RWPE2 (cell line): Measurements from ENCODE around the gene NOS1AP.

ENCODE experiments used
- ATAC-seq: fragments of 200-7000 bp; cut with Tn5 transposase; 3 replicates; pipeline ENCODE4 v1.9.1; 2021; ENCODE audit warnings: low read depth
- DNase-seq: peaks from one replicate; pipeline ENCODE4 v3.0.0-alpha.2; 2020; ENCODE audit warnings: low spot score
- H3K27ac ChIP-seq: fragments of 450-650 bp; 2 replicates; pipeline ENCODE4 v1.5.1; 2017; ENCODE audit warnings: mild to moderate bottlenecking; ENCODE audit not compliant: poor library complexity, severe bottlenecking
- H3K27me3 ChIP-seq: fragments of 250-450 bp; sonication (Bioruptor Pico); 2 replicates; pipeline ENCODE4 v1.5.1; 2021; ENCODE audit warnings: mild to moderate bottlenecking, moderate library complexity; ENCODE audit not compliant: insufficient read depth, poor library complexity, severe bottlenecking
- H3K36me3 ChIP-seq: fragments of 250-450 bp; sonication (Bioruptor Pico); 2 replicates; pipeline ENCODE4 v1.5.1; 2020; ENCODE audit warnings: low read depth, mild to moderate bottlenecking, moderate library complexity
- H3K4me1 ChIP-seq: fragments of 250-450 bp; sonication (Bioruptor Pico); 2 replicates; pipeline ENCODE4 v1.5.1; 2021; ENCODE audit warnings: mild to moderate bottlenecking, moderate library complexity; ENCODE audit not compliant: insufficient read depth, poor library complexity, severe bottlenecking
- H3K4me3 ChIP-seq: fragments of 250-450 bp; sonication (Bioruptor Pico); 2 replicates; pipeline ENCODE4 v1.5.1; 2021; ENCODE audit warnings: mild to moderate bottlenecking, moderate library complexity; ENCODE audit not compliant: severe bottlenecking
- H3K9me3 ChIP-seq: fragments of 250-450 bp; sonication (Bioruptor Pico); 2 replicates; pipeline ENCODE4 v1.5.1; 2021; ENCODE audit warnings: mild to moderate bottlenecking, moderate library complexity; ENCODE audit not compliant: severe bottlenecking
- CTCF ChIP-seq: fragments of 450-650 bp; IDR thresholded peaks from one replicate; pipeline ENCODE4 v1.5.1; 2017; ENCODE audit warnings: mild to moderate bottlenecking, moderate library complexity; ENCODE audit not compliant: poor library complexity, severe bottlenecking

Gene NOS1AP

DNA sequence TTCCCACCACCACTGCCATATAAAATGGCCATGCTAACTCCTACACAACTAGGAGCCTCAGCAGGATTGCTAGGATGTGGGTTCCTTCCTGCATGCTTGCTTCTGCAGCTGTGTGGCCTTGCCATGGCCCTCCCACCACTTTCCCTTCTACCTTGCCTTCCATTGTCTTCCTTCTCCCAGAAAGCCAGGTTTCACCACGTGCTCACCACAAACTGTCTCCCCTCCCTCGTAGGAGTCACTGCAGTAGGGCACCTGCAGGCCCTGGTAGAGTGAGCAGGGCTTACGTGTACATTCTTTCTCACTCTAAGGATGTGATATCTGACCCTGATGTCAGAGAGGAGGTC is 315.8 kb downstream of the NOS1AP start:
- Histone ChIP-seq H3K4me1 (peaks cover 35% of the 10 kb centered on the region), H3K4me3 (no peak overlapping the region), H3K27me3 (no peaks in the 10 kb centered on the region), H3K9me3 (no peaks in the 10 kb centered on the region), H3K36me3 (no peaks in the 10 kb centered on the region), H3K27ac (no peak overlapping the region)
- TF ChIP-seq CTCF, result no peak
- ATAC-seq (no peak), DNase-seq (no peak)

- no peaks in the 10 kb centered on the region for H3K27me3 ChIP-seq
- H3K9me3 ChIP-seq, result no peaks in the 10 kb centered on the region
- no peaks in the 10 kb centered on the region for H3K36me3 ChIP-seq
- DNase-seq (no peak), ATAC-seq (no peak)
- no peak overlapping the region for H3K27ac ChIP-seq
- H3K4me1 ChIP-seq, result peaks cover 33% of the 10 kb centered on the region
- no peak for TF ChIP-seq CTCF
- no peak overlapping the region for H3K4me3 ChIP-seq
Measured at GRCh38 chr1:162385702-162386101, 316.2 kb downstream of the NOS1AP start.

- no peak for DNase-seq
- H3K4me3 ChIP-seq, result no peak overlapping the region
Measured at GRCh38 chr1:162386292-162387225, 317.1 kb downstream of the NOS1AP start.

GRCh38 chr1:162387226-162388082 is 318.0 kb downstream of the NOS1AP start:
- DNase-seq, result no peak
- Histone ChIP-seq H3K27me3 (no peaks in the 10 kb centered on the region), H3K4me1 (peaks cover 21% of the 10 kb centered on the region), H3K4me3 (no peak overlapping the region), H3K27ac (no peak overlapping the region), H3K36me3 (no peaks in the 10 kb centered on the region), H3K9me3 (no peaks in the 10 kb centered on the region)
- no peak for TF ChIP-seq CTCF
- no peak for ATAC-seq

More at GRCh38 chr1:162386292-162387225, 317.1 kb downstream of the NOS1AP start:
- Histone ChIP-seq H3K27ac (no peak overlapping the region), H3K4me1 (peaks cover 27% of the 10 kb centered on the region), H3K9me3 (no peaks in the 10 kb centered on the region), H3K36me3 (no peaks in the 10 kb centered on the region), H3K27me3 (no peaks in the 10 kb centered on the region)
- no peak for ATAC-seq
- TF ChIP-seq CTCF, result no peak
